SK-N-MC (cell line): ENCODE measurements around the gene MTNR1A.

Source experiments
- FOXP2 ChIP-seq: optimal IDR thresholded peaks from 2 replicates; pipeline ENCODE3; 2011; ENCODE audit warnings: mild to moderate bottlenecking, moderate library complexity; ENCODE audit not compliant: insufficient read depth; ENCODE audit errors: extremely low read length, control extremely low read depth
- POLR2AphosphoS5 ChIP-seq: IDR thresholded peaks from 2 replicates; pipeline ENCODE4 v1.6.1; 2012; ENCODE audit warnings: mild to moderate bottlenecking, low read depth, low read length, borderline replicate concordance

- TF ChIP-seq POLR2AphosphoS5 (no peak), FOXP2 (no peak)
These were observed 38.2 kb upstream of the MTNR1A start for GRCh38 chr4:186593587-186593973.
